DMS79 (cell line): Measurements from ENCODE around the gene CACNA1A.
"Not testable (repeated sequence)": the region's sequence is repeated elsewhere in the genome, so short reads cannot be mapped to it uniquely, and the experiment has no call there.

Source experiments
- DNase-seq: peaks from one replicate; lab custom pipeline; 2025; lab: John Stamatoyannopoulos, UW

Gene CACNA1A

DNA sequence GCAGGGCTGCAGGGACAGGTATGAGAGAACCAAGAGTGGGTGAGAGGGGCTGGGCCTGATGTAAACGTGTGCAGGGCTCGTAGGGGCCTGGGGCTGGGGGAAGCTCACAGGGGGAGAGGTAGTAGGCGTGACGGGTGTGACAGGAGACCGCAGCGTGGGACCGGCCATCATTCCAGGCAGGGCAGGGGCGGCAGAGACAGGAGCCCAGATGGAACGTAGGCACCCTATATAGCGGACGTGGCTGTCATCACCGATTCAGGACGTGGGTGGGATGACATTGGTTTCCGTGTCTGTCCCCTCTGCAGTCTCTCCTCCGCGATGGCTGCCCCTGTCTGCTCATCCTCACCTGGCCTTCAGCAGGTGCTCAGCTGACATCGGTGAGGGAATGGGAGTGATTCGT lies 307.6 kb downstream of the CACNA1A start:
- DNase-seq: no peak

GRCh38 chr19:13195678-13196077 lies 310.6 kb downstream of the CACNA1A start:
- no peak for DNase-seq

GRCh38 chr19:13190781-13191540 lies 315.3 kb downstream of the CACNA1A start:
- DNase-seq: no peak

DNA sequence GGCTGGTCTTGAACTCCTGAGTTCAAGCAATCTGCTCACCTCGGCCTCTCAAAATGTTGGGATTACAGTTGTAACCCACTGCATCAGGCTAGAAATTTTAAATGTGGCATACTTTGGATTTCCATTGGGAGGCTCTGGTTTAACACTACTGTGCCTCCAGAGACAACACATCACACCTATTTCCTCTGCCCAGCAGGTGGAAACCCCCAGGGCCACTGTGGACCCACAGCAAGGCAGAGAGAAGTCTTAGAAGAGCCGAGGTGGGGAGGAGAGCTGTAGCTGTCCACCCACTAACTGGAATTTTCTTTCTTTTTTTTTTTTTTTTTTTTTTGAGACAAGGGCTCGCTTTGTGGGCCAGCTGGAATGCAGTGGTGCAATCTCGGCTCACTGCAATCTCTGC lies 316.7 kb downstream of the CACNA1A start:
- no peak for DNase-seq

DNA sequence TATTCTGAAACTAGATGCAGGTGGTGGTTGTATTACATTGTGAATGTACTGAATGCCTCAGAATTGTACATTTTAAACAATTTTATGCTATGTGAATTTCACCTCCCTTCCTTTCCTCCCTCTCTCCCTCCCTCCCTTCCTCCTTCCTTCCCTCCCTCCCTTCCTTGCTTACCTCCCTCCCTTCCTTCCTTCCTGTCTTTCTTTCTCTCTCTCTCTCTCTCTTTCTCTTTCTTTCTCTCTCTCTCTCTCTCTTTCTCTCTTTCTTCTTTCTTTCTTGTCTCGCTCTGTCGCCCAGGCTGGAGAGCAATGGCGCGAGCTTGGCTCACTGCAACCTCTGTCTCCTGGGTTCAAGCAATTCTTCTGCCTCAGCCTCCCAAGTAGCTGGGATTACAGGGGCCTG lies 318.9 kb downstream of the CACNA1A start:
- no peak for DNase-seq

DNA sequence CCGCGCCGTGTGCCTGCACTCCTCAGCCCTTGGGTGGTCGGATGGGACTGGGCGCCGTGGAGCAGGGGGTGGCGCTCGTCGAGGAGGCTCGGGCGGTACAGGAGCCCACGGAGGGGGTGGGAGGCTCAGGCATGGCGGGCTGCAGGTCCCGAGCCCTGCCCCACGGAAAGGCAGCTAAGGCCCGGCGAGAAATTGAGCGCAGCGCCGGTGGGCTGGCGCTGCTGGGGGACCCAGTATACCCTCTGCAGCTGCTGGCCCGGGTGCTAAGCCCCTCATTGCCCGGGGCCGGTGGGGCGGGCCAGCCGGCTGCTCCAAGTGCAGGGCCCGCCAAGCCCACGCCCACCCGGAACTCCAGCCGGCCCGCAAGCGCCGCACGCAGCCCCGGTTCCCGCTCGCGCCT lies 319.6 kb downstream of the CACNA1A start:
- DNase-seq: not testable (repeated sequence)

GRCh38 chr19:13185763-13186657 lies 320.3 kb downstream of the CACNA1A start:
- not testable (repeated sequence) for DNase-seq

DNA sequence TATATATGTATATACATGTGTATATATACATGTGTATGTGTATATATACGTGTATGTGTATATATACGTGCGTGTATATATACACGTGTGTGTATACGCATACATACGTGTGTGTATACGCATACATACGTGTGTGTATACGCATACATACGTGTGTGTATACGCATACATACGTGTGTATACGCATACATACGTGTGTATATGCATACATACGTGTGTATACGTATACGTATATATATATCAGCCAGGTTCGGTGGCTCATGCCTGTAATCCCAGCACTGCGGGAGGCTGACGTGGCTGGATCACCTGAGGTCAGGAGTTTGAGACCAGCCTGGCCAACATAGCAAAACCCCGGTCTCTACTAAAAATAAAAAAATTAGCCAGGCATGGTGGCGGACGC lies 321.4 kb downstream of the CACNA1A start:
- not testable (repeated sequence) for DNase-seq

- no peak for DNase-seq
These were observed 324.4 kb downstream of the CACNA1A start for GRCh38 chr19:13181747-13182388.

GRCh38 chr19:13178291-13178690 lies 328.0 kb downstream of the CACNA1A start:
- DNase-seq: not testable (repeated sequence)

GRCh38 chr19:13177584-13177983 lies 328.7 kb downstream of the CACNA1A start:
- DNase-seq: not testable (repeated sequence)

DNA sequence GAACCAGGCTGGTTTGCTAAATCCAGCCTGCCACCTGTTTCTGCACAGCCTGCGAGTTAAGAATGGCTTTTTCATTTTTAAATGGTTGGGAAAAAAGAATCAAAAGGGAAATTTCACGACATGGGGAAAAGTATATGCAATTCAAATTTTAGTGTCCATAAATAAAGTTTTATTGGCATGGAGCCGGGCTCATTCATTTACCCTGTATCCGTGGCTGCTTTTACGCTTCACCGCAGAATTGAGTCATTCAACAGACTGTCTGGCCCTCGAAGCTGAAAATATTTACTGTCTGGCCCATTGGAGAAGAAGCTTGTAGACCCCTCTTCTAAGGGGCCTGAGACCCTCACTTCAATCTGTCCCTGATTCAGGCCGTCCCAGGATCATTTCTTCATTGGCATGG lies 329.9 kb downstream of the CACNA1A start:
- no peak for DNase-seq

GRCh38 chr19:13173139-13173737 lies 333.0 kb downstream of the CACNA1A start:
- DNase-seq: peak; percentile 45

DNA sequence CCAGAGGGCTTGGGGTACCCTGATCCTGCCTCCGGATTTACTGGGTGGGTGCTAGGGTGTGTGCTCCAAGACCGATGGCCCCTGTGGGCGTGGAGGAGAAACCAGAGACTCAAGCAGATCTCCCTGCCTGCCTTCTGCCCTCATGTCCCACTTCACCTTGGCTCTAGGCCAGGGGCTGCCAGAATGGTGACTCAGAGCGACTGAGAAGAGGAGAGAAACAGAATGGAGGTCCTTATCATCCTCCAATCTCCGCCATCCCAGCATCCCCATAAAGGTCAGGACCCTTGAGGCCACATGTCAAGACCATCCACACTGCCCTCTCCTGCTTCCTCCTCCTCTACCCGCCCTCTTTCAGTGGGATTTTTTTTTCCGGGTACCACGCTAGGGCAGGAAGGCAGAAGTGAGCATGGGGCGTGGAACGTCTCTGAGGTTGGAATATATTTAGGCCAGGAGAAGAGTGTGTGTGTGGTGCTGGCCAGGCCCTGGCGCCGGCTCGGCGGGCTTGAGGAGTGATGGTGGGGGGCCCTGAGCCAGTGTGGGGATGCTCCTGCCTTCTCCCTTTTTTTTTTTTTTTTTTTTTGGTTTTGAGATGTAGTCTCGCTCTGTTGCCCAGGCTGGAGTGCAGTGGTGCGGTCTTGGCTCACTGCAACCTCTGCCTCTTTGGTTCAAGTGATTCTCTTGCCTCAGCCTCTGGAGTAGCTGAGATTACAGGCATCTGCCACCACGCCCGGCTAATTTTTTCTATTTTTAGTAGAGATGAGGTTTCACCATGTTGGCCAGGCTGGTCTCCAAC lies 333.7 kb downstream of the CACNA1A start:
- peak; percentile 87 for DNase-seq

GRCh38 chr19:13171146-13171545 lies 335.1 kb downstream of the CACNA1A start:
- DNase-seq: no peak

- no peak for DNase-seq
These were observed 336.5 kb downstream of the CACNA1A start for GRCh38 chr19:13169769-13170168.

- not testable (repeated sequence) for DNase-seq
These were observed 340.1 kb downstream of the CACNA1A start for GRCh38 chr19:13166151-13166550.

GRCh38 chr19:13165162-13165997 lies 340.9 kb downstream of the CACNA1A start:
- DNase-seq: no peak

GRCh38 chr19:13164343-13165161 lies 341.7 kb downstream of the CACNA1A start:
- DNase-seq: peak; percentile 93
